ENCODE measurements around the gene GABRD. TPM values are rescaled to one million over a fixed set of nuclear protein-coding genes. Genes with fewer than 3 reads are reported as not detected.
"Not testable (repeated sequence)": the region's sequence is repeated elsewhere in the genome, so short reads cannot be mapped to it uniquely, and the experiment has no call there.

GABRD gene, protein sequence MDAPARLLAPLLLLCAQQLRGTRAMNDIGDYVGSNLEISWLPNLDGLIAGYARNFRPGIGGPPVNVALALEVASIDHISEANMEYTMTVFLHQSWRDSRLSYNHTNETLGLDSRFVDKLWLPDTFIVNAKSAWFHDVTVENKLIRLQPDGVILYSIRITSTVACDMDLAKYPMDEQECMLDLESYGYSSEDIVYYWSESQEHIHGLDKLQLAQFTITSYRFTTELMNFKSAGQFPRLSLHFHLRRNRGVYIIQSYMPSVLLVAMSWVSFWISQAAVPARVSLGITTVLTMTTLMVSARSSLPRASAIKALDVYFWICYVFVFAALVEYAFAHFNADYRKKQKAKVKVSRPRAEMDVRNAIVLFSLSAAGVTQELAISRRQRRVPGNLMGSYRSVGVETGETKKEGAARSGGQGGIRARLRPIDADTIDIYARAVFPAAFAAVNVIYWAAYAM
- 0.27 TPM for total RNA-seq

- peak in 2 of 3 donors; percentile 23 to 40 for DNase-seq (ENCODE audit: low read depth in 2 of 3, low spot score in 2 of 3)
Observed at GRCh38 chr1:2019172-2019543, at the start of gene GABRD. Gene GABRD (plus strand): TSS chr1:2019345. CDS start chr1:2019424, 79 bp downstream.

- DNase-seq (ENCODE audit: low read depth in 2 of 3, low spot score in 2 of 3) = no peak
Observed at GRCh38 chr1:1969505-1969900, 49.6 kb upstream of the GABRD start.

DNA sequence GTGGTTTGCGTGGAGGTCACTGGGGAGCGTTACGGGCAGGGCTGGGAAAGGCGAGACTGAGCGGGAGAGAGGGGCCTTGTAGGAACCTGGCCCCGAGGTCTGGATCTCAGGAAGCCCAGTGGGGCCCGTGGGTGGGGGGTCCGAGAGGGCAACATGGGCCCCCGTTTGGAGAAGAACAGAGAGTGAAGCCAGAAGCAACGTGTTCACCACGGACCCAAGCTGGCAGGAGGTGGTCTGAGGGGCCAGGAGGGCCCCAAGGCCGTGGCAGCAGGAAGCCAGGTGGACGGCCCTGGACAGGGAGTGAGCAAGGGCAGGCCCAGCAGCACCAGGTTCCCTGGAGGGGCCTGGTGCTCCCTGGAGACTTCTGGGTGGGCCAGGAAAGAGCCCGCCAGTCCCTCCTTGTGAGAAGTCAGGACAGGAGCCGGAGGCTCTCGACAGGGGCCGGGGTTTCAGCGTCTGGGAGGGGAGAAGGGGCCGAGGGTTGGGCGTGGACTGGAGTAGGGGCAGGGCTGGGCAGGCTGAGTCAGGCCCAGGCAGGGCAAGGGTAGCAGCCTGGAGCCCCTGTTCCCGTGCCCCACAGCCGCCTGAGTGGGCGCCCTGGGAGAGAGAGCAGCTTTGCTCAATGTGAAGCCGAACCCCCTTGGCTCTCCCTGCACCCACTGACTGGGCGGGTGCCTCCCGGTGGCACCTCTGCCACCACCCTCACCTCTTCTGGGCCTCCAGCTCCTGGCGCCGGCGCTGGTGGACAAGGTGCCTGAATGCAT is 49.0 kb upstream of the GABRD start:
- no peak for DNase-seq (ENCODE audit: low read depth in 2 of 3, low spot score in 2 of 3)

GRCh38 chr1:1971017-1971416 is 48.1 kb upstream of the GABRD start:
- no peak for DNase-seq (ENCODE audit: low read depth in 2 of 3, low spot score in 2 of 3)

DNA sequence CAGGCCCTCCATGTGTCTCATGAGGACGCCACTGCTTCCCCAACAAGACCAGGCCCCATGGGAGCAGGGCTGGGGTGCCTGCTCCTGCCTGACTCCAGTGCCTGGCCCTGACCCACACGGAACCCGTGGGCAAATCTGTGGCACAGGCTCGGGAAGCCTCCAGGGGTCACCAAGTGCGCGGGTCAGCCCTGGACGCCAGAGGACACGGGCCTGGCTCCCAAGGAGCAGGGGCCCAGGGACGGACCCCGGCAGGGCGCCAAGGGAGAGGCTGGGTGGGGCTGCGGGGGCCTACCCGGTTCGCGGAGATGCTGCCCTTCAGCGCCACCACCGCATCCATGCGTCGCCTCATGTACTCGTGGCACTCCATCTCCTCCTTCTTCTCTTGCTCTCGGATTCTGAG is 47.5 kb upstream of the GABRD start:
- no peak for DNase-seq (ENCODE audit: low read depth in 2 of 3, low spot score in 2 of 3)

- no peak for DNase-seq (ENCODE audit: low read depth in 2 of 3, low spot score in 2 of 3)
Observed at GRCh38 chr1:1972976-1973715, 46.0 kb upstream of the GABRD start.

GRCh38 chr1:1973716-1974642 is 45.2 kb upstream of the GABRD start:
- DNase-seq (ENCODE audit: low read depth in 2 of 3, low spot score in 2 of 3) = no peak

DNA sequence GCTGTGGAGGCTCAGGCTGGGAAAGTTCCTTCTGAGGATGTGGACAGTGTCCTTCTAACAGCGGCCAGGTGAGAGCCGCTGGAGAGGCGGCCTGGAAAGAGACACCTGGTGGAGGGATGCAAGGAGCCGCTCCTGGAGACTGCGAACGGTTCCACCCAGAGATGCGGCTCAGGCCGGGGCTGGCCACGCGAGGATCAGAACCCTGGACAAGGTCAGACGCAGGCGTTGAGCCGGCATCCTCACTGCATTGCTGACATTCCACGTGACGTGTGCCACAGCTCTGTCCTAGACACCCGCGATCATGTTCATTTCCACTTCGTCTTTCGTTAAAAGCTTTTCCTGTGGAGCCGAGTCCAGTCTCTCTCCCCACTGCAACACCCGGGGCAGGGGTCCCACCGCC is 44.3 kb upstream of the GABRD start:
- no peak for DNase-seq (ENCODE audit: low read depth in 2 of 3, low spot score in 2 of 3)

DNA sequence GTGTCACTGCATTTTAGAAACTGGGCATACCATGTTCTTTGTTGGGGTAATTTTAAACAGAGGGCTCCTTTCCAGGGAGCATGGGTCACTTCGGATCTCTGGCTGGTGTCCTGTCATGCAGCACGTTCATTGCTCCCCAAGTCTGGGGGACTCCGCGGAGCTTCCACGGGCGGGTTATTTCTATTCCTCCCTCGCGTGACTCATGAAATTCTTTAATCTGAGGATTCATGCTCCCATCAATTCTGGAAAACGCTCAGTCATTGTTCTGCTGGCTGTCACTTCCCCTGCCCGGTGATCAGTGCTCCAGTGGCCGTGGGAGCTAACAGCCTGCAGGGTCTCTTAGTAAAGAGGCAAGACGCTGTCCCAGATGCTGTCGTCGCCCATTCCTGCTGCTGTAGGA is 43.6 kb upstream of the GABRD start:
- no peak for DNase-seq (ENCODE audit: low read depth in 2 of 3, low spot score in 2 of 3)

GRCh38 chr1:1976031-1976430 is 43.1 kb upstream of the GABRD start:
- DNase-seq (ENCODE audit: low read depth in 2 of 3, low spot score in 2 of 3) = no peak

GRCh38 chr1:1978108-1978507 is 41.0 kb upstream of the GABRD start:
- no peak for DNase-seq (ENCODE audit: low read depth in 2 of 3, low spot score in 2 of 3)

DNA sequence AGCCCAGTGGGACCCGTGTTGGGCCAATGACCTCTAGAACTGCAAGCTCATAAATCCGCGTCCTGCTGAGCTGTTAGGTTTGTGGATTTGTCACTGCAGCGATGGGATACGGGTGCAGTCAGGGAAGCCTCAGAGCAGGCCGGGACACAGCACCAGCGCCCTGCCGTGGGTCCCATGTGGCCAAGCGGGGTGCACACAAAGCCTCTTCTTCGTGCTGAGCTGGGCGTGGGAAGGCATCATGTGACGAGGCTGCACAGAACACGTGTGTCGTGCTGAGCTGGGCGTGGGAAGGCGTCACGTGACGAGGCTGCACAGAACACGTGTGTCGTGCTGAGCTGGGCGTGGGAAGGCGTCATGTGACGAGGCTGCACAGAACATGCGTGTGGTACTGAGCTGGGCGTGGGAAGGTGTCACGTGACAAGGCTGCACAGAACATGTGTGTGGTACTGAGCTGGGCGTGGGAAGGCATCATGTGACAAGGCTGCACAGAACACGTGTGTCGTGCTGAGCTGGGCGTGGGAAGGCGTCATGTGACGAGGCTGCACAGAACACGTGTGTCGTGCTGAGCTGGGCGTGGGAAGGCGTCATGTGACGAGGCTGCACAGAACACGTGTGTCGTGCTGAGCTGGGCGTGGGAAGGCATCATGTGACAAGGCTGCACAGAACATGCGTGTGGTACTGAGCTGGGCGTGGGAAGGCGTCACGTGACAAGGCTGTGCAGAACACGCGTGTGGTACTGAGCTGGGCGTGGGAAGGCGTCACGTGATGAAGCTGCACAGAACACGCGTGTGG is 40.3 kb upstream of the GABRD start:
- DNase-seq (ENCODE audit: low read depth in 2 of 3, low spot score in 2 of 3) = not testable (repeated sequence)

GRCh38 chr1:1979482-1980165 is 39.5 kb upstream of the GABRD start:
- DNase-seq (ENCODE audit: low read depth in 2 of 3, low spot score in 2 of 3) = no peak

DNA sequence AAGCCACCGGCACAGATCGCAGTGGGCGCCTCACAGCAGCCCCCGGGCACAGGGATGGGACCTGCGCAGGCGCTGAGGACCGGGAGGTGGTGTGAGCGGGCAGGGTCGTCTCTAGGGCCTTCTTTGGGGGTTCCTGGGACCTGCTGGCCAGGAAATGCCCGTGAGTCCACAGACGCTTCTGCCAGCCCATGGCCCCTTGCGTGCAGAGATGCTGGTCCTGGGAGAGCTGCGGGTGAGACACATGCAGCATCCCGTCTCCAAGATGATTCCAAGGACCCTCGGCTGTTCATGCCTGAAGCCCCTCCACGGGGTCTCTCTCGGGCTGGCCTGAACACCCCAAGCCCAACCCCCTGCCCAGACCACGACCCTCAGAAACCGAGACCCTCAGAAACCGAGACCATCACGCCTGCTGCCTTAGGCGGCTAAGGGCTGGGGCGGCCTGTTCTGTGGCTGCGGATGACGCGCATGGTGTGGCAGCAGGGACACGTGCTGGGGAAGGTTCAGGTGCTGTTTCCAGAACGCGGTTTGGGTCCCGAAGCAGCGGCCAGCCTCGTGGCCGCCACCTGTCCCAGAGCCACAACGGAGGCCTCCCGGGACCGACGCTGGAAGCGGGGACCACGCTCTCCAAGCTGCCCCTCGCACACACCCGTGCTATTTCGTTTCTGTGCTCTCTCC is 38.5 kb upstream of the GABRD start:
- no peak for DNase-seq (ENCODE audit: low read depth in 2 of 3, low spot score in 2 of 3)

DNA sequence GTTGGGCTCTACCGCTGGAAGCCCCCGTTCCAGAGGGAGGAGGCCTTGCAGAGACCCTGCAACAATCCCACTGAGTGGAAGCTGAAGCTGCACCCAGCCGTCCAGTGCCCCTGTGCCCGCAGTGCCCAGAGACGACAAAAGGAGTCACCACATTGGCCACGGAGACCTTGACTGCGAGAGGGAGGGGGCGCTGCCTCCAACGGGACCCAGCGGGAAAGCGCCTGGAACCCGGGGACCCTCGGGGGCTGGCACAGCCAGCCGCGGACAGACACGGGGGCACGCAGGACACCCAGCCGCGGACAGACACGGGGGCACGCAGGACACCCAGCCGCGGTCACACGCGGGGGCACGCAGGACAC is 38.0 kb upstream of the GABRD start:
- no peak for DNase-seq (ENCODE audit: low read depth in 2 of 3, low spot score in 2 of 3)

DNA sequence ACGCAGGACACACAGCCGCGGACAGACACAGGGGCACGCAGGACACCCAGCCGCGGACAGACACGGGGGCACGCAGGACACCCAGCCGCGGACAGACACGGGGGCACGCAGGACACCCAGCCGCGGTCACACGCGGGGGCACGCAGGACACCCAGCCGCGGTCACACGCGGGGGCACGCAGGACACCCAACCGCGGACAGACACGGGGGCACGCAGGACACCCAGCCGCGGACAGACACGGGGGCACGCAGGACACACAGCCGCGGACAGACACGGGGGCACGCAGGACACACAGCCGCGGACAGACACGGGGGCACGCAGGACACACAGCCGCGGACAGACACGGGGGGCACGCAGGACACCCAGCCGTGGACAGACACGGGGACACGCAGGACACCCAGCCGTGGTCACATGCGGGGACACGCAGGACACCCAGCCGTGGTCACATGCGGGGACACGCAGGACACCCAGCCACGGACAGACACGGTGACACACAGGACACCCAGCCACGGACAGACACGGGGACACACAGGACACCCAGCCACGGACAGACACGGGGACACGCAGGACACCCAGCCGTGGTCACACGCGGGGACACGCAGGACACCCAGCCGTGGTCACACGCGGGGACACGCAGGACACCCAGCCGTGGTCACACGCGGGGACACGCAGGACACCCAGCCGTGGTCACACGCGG is 37.4 kb upstream of the GABRD start:
- not testable (repeated sequence) for DNase-seq (ENCODE audit: low read depth in 2 of 3, low spot score in 2 of 3)

DNA sequence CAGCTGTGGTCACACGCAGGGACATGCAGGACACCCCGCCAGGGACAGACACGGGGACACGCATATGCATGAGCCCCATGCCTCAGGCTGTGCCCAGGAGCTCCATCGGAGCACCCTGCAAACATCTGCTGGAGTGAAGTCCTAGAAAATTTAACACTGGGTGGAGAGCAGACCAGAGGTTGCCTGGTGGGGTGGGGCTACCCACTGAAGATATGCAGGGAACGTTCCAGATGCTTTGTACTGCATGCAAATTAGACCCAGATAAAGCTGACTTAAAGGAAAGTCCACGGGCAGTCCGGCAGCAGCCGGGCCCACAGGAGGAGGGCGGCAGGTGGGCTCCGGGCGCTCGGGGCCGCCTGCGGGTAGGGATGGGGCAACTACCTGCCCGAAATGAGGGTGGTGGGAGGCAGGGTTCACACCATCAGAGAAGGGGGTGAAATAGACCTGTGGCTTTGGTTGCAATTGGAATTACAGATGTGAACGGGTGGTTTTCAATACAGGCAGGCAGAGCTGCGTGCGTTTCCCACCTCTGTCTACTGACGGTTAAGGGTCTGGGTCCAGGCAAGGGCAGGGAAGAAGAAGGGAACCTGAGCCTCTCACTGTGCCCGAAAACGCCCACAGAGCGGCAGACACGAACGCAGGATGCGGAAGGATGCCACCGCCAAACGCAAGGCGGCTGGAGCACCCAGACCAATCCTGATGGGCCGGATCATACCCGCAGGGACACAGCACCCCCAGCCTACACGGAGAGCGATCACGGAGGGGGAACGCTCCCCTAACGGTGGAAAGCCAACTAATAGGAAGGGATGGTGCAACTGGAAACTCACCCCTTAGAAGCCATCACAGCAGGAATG is 36.5 kb upstream of the GABRD start:
- no peak for DNase-seq (ENCODE audit: low read depth in 2 of 3, low spot score in 2 of 3)
